Kasumi-1 (cell line): ENCODE measurements around the gene CDK6.

ENCODE experiments used
- DNase-seq, 2 experiments: peaks; one replicate each; lab custom pipeline; 2025; lab: John Stamatoyannopoulos, UW

Gene CDK6

GRCh38 chr7:92736870-92737269 lies 99.5 kb downstream of the CDK6 start:
- no peak for DNase-seq

- DNase-seq = no peak
These were observed 100.7 kb downstream of the CDK6 start for GRCh38 chr7:92735707-92736106.

GRCh38 chr7:92732316-92733036 lies 103.9 kb downstream of the CDK6 start:
- peak; percentile 48 to 51 for DNase-seq

DNA sequence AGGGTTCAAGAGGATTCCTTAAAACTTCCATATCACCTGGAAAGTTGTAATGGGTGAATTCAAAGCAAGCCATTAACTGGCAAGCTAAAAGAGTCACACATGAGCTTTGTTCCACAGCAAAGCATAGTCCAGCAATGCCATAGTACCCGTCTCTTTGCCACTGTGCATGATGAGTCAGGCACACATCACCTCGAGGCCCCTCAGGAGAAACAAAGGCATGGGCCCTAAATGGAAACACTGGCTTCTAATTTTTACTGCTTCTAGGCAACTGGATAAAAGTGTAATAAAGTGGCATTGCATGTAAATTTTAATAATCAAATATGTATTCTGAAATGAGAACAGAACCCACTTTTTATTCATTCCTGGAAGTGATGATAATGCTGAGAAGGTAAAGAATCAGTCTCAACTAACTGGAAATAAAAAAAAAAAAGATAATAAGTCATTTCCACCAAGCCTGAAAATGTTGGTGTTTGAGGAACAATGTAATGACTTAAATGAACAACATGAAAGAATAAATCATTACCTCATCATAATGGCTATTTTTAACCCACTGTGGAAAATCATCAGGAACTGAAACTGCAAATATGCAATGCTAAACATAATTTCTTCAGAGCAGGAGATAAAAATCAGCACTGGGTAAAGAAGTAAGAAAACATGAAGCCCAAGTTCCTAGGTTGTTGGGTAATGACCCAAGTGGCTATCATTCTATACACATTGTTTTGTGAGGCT lies 104.9 kb downstream of the CDK6 start:
- no peak for DNase-seq

- no peak for DNase-seq
These were observed 105.6 kb downstream of the CDK6 start for GRCh38 chr7:92730808-92731207.

DNA sequence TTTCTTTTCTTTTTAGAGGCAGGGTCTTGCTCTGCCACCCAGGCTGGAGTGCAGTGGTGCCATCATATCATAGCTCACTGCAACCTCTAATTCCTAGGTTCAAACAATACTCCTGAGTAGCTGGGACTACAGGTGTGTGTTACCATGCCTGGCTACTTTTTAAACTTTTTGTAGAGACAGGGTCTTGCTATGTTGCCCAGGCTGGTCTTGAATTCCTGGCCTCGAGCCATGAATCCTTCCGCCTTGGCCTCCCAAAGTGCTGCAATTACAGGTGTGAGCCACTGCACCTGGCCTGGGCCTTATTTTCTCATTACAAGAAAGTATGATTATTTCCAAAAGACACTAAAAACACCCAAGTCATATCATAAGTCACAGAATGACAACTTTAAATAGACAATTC lies 106.6 kb downstream of the CDK6 start:
- DNase-seq = no peak

GRCh38 chr7:92729172-92729571 lies 107.2 kb downstream of the CDK6 start:
- DNase-seq = no peak

- DNase-seq = no peak
These were observed 108.6 kb downstream of the CDK6 start for GRCh38 chr7:92727755-92728154.

GRCh38 chr7:92725161-92725925 lies 111.0 kb downstream of the CDK6 start:
- DNase-seq = no peak

DNA sequence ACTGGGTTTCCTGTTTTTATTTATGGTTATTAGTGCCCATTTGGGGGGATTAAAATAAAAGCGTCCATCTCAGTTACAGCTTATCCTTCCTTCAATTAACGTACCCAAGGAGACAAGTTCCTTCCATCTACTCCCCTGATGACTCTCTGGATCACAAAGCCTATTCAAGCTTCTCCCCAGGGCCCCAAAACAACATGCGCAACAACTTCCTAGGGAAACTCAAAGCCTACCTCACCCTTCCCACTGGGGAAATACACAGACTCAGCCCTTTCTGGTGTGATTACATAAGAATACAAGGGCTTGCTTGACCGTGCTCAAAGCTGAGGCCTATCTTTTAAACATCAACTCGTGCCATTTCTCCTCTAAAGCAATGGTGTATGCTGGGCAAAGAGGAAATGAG lies 112.4 kb downstream of the CDK6 start:
- DNase-seq = no peak

- DNase-seq = no peak
These were observed 113.2 kb downstream of the CDK6 start for GRCh38 chr7:92723205-92723604.

DNA sequence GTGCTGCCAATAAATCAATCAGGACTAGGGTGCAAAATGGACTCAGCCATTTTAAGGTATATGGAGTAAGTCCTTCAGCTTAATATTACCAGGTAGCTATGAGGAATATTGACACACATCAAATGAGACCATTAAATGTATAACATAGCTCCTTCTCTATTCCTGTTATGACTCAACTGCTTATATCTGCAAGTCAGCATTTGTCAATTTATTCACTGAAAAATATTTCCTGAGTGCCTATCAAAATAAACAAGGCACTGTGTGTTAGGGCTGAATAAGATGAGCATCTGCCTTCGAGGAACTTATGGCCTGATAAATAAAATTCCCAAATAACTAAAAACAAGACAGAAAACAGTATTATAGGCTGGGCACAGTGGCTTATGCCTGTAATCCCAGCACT lies 113.8 kb downstream of the CDK6 start:
- no peak for DNase-seq

- no peak for DNase-seq
These were observed 115.6 kb downstream of the CDK6 start for GRCh38 chr7:92720604-92721350.

DNA sequence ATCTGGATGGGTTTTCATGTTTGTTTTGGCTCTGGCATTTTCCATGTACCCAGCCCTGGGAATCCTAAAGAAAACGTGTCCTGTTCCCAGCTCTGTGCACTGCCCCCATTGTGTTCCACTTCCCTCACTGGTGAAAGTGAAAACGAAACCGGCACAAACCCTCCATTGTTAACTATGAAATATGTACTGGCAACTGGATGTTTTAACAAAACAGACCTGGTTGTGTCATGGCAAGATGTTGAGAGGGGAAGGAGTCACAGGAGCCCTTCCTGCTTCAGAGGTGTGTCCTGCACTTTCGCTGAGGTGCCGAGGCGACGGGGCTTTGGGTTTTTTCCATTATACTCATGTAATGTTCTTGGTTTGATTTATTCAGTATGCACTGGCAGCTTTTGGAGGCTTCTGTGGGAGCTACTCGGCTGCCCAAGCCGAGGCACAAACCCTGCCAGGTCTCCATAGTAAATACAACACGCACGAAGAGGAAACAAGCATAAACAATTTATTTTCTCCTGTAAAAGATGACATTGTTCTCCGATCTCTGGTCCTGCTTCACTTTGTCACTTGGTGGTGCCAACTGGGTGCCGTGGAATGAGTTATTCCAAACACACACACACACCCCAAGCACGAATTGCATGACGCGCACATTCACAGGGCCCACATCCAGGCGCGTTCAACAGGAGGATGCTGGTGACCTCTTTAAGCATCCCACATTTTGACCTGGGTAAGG lies 118.2 kb downstream of the CDK6 start:
- DNase-seq = no peak

DNA sequence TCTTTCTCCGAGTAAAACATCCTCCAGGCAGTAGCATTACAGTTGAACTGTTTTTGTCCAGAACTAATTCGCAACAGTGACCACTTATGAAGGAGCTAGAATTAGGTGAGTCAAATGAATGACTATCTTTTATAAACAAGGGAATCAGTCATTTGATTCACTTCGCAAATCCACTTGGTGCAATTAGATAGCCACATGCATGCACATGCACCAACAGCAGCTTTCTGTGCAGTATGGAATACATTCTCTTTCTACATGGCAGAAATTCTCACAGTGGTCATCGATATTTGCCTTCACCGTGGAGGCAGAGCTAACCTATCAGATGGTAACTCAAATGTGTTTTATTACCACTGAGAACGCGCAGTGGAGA lies 118.8 kb downstream of the CDK6 start:
- DNase-seq = no peak

- no peak for DNase-seq
These were observed 119.4 kb downstream of the CDK6 start for GRCh38 chr7:92716825-92717580.

DNA sequence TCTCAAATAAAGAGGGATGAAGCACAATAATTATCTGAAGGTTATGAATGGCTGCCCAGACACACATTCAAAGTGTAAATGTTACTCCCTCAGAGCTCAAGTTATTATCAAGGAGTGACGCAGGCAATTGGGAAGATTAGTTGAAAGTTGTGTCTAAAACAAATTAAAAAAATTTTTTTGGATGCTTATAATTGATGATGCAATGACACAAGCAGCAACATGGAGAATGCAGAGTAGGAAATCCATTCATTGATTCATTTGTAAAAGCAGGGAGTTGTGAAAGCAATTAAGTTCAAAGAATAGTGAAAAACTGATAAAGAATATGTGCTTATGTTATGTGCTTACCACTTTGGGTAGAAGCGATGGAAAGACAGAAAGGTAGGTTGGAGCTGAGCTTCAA lies 120.4 kb downstream of the CDK6 start:
- no peak for DNase-seq

DNA sequence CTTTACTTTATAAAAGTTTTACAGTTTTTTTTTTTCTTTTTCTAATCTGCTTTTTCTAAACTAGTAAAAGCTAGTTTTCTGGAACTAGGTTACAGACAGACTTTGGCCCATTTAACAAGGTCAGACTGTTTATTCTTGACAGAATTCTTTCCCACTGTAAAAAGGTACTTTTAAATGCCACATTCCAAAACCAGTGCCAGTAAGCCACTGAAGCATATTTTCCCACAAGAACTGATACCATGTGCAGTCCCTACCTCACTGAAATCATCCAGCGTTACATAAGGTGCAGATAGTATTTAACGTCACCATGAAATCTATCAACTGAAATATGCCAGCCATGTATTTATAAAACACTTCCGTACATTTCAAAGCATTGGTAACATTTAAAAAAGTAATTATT lies 121.6 kb downstream of the CDK6 start:
- no peak for DNase-seq

DNA sequence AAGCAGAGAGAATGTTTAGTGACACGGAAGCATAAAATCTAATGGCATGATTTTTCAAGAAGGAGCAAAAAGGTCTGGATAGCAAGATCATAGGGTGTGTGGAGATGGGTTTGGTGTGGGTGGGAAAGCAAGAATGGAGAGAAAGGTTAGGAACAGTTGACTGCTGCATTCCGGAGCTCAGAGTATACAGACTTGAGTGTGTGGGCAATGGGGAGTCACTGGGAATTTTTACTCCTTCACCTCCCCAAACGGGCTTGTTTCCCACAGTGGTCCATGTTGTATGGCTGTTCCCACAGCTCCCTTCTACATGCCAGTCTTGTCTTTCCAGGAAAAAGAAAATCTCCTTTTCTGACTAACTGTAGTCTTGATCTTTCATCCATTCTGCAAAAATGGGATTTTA lies 122.1 kb downstream of the CDK6 start:
- DNase-seq = no peak

DNA sequence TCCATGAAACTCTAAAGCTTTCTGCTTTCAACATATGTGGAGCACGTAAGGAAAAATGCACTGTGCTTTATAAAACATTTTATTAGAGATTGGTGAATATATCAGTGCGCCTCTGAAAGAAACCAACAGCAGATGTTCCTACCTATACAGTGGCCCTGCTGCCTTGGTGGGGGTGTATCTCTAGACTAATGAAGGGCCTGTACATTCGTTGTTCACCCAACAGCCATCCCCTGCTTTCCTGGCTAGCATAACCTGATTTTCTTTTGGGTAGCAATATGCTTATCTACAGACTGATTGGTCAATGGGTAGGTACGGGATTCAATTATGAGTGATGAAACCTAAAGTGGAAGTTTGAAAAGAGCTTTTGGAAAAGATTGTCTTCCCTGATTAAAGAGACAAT lies 126.5 kb downstream of the CDK6 start:
- DNase-seq = no peak

DNA sequence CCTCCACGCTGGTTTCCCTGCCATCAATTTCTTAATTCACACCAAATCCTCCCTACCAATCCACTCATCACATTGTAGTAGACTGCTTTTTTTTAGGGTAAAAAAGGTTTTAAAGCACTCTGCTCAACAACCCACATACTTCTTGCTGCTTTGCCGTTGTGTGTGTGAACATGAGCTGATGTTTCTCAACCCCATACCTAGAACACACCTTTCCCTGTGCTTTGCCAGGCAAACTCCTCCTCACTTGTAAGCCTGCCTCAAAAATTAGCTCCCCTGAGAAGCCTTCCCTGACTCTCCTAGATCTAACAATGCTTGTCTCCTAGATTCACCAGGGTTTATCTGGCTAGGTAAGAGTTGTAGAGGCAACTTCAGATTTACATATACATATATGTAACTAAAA lies 127.2 kb downstream of the CDK6 start:
- DNase-seq = no peak
